B cell (primary cell): ENCODE data around the gene RPL18. TPM values are rescaled to one million over a fixed set of nuclear protein-coding genes. Genes with fewer than 3 reads are reported as not detected.
"Not testable (repeated sequence)": the region's sequence is repeated elsewhere in the genome, so short reads cannot be mapped to it uniquely, and the experiment has no call there.

Experiments
- ATAC-seq: fragments of 200-7000 bp; cut with Tn5 transposase; one replicate; pipeline ENCODE4 v1.10.0; 2021; ENCODE audit warnings: low read depth, mild to moderate bottlenecking, moderate number of reproducible peaks, moderate library complexity
- CTCF ChIA-PET: fragments of 350-600 bp; sonication (Branson Sonifier 250); formaldehyde crosslinking; loops from one replicate; lab custom pipeline; 2021; ENCODE audit warnings: antibody characterized with exemption, inconsistent platforms; lab: Charles Lee
- POLR2A ChIA-PET: fragments of 350-600 bp; sonication (Branson Sonifier 250); formaldehyde crosslinking; loops from one replicate; lab custom pipeline; 2021; ENCODE audit warnings: antibody characterized with exemption; lab: Charles Lee
- DNase-seq: peaks from one replicate; pipeline ENCODE4 v3.0.0; 2013
- H2AFZ ChIP-seq: 2 replicates; pipeline ENCODE4 v1.6.1; 2012; ENCODE audit warnings: mild to moderate bottlenecking, low read depth, low read length; ENCODE audit not compliant: insufficient read depth, poor library complexity, severe bottlenecking
- H3K27ac ChIP-seq, 2 donors: 1 replicate in 1 of 2; 2 replicates in 1 of 2; pipeline ENCODE4 v1.5.1; 2012 to 2013; ENCODE audit warnings: low read length in 2 of 2, mild to moderate bottlenecking in 2 of 2, moderate library complexity in 1 of 2
- H3K27me3 ChIP-seq, 4 experiments: fragments of 200-600 bp in 1 of 4; sonication (generic) in 1 of 4; replicated peaks in 1 of 4; 1 replicate in 2 of 4; 2 replicates in 2 of 4; pipeline versions ENCODE4 v1.6.1 to v1.7.0; 2013 to 2016; ENCODE audit warnings: low read length in 3 of 4, mild to moderate bottlenecking in 2 of 4, mixed read lengths in 1 of 4, moderate library complexity in 1 of 4; ENCODE audit not compliant: insufficient read depth in 4 of 4, control insufficient read depth in 3 of 4; ENCODE audit errors: control extremely low read depth in 1 of 4
- H3K36me3 ChIP-seq, 2 experiments: replicated peaks in 1 of 2; 1 replicate in 1 of 2; 2 replicates in 1 of 2; pipeline versions ENCODE4 v1.6.1 to v1.7.1; 2013; ENCODE audit warnings: low read length in 1 of 2; ENCODE audit not compliant: insufficient read depth in 2 of 2, control insufficient read depth in 1 of 2; ENCODE audit errors: control extremely low read depth in 1 of 2, extremely low read depth in 1 of 2
- H3K4me1 ChIP-seq, 2 donors: fragments of 200-600 bp in 1 of 2; sonication (generic) in 1 of 2; 1 replicate in 1 of 2; 2 replicates in 1 of 2; pipeline versions ENCODE4 v1.5.1 to v1.6.1; 2013 to 2017; ENCODE audit warnings: low read length in 2 of 2; ENCODE audit not compliant: control insufficient read depth in 2 of 2, insufficient read depth in 2 of 2
- H3K4me2 ChIP-seq: replicated peaks from 2 replicates; pipeline ENCODE3; 2012; ENCODE audit warnings: mild to moderate bottlenecking, low read depth, low read length; ENCODE audit not compliant: poor library complexity, severe bottlenecking
- H3K4me3 ChIP-seq, 5 experiments: fragments of 200-600 bp in 1 of 5; sonication (generic) in 1 of 5; 1 replicate in 3 of 5; 2 replicates in 2 of 5; pipeline versions ENCODE4 v1.5.1 to v1.7.0; 2011 to 2016; ENCODE audit warnings: low read length in 4 of 5, mild to moderate bottlenecking in 4 of 5, low read depth in 2 of 5, control low read depth in 1 of 5, moderate library complexity in 1 of 5; ENCODE audit not compliant: insufficient read depth in 1 of 5; ENCODE audit errors: control extremely low read depth in 1 of 5, extremely low read depth in 1 of 5
- H3K79me2 ChIP-seq: fragments of 200-600 bp; sonication (generic); one replicate; pipeline ENCODE4 v1.6.0; 2016; ENCODE audit warnings: low read length; ENCODE audit not compliant: control insufficient read depth, insufficient read depth
- H3K9ac ChIP-seq: fragments of 200-600 bp; sonication (generic); 2 replicates; pipeline ENCODE4 v1.6.1; 2017; ENCODE audit warnings: mild to moderate bottlenecking, low read length, moderate library complexity
- H3K9me3 ChIP-seq, 3 donors: one replicate each; pipeline versions ENCODE4 v1.6.1 to v1.7.1; 2013; ENCODE audit warnings: low read length in 2 of 3; ENCODE audit not compliant: control insufficient read depth in 2 of 3, insufficient read depth in 1 of 3; ENCODE audit errors: control extremely low read depth in 1 of 3
- H4K20me1 ChIP-seq: 2 replicates; pipeline ENCODE4 v1.6.0; 2012; ENCODE audit warnings: mild to moderate bottlenecking, low read length; ENCODE audit not compliant: insufficient read depth, control insufficient read depth, poor library complexity, severe bottlenecking
- H3K27ac Mint-ChIP-seq: one replicate; pipeline ENCODE4 v1.8.0; 2021; ENCODE audit warnings: mixed read lengths
- H3K27me3 Mint-ChIP-seq: one replicate; pipeline ENCODE4 v1.8.0; 2021; ENCODE audit warnings: mixed read lengths
- H3K4me1 Mint-ChIP-seq: one replicate; pipeline ENCODE4 v1.8.0; 2021; ENCODE audit warnings: mixed read lengths
- H3K4me3 Mint-ChIP-seq: one replicate; pipeline ENCODE4 v1.8.0; 2021; ENCODE audit warnings: mixed read lengths
- H3K9me3 Mint-ChIP-seq: one replicate; pipeline ENCODE4 v1.8.0; 2022; ENCODE audit warnings: mixed read lengths; ENCODE audit not compliant: insufficient read depth
- CTCF ChIP-seq: fragments of 200-600 bp; IDR thresholded peaks from one replicate; pipeline ENCODE4 v1.8.0; 2022; ENCODE audit warnings: antibody characterized with exemption, mild to moderate bottlenecking
- EZH2 ChIP-seq: IDR thresholded peaks from 2 replicates; pipeline ENCODE4 v1.6.1; 2012; ENCODE audit warnings: borderline replicate concordance, low read depth, mild to moderate bottlenecking, moderate library complexity, low read length; ENCODE audit not compliant: insufficient read depth, poor library complexity, severe bottlenecking
- WGBS: methylation state at CpG from one replicate; pipeline ENCODE4 v1.1.5; 2013; ENCODE audit warnings: missing lambda C conversion rate; ENCODE audit not compliant: insufficient coverage; 5-methylcytosine and 5-hydroxymethylcytosine counted together
- intact Hi-C: fragments of 100-400 bp; cut with micrococcal nuclease; formaldehyde crosslinking; loops from one replicate; pipeline ENCODE4 v1.10.0; 2022
- polyA plus RNA-seq: library from polyadenylated mRNA; depleted of rRNA; stranded (reverse); fragments of >200 nt; gene quantifications from 2 replicates; pipeline ENCODE4 v1.2.3, GENCODE V29; 2012
- total RNA-seq, 2 donors: library from RNA; stranded (reverse); fragments of 120-200 nt in 1 of 2; gene quantifications; 1 replicate in 1 of 2; 2 replicates in 1 of 2; pipeline versions ENCODE4 v1.2.3 to v1.2.4, GENCODE V29; 2013 to 2022

RPL18 gene
- total and polyA plus RNA-seq, 2 donors (not counting 1 experiment from before 2014, with no cell fraction given), result 2,248 to 4,393 TPM

GRCh38 chr19:48659768-48660167 is 40.8 kb upstream of the RPL18 start:
- intact Hi-C loops, result loop anchor here (2.0 kb wide), 2 partner anchors 41 to 51 kb away; partner anchors contain the start of genes RPL18 and SPHK2
- Histone ChIP-seq H3K27ac (no peak overlapping the region), H3K4me3 (no peak overlapping the region), H3K4me2 (no peak overlapping the region), H3K36me3 (no peaks in the 10 kb centered on the region), H3K79me2 (no peaks in the 10 kb centered on the region), H2AFZ (no peak overlapping the region), H3K9me3 (no peaks in the 10 kb centered on the region), H3K9ac (no peak overlapping the region), H4K20me1 (no peaks in the 10 kb centered on the region), H3K4me1 (peaks cover 8 to 19% of the 10 kb centered on the region in 2 donors), H3K27me3 (no peaks in the 10 kb centered on the region)
- TF ChIP-seq EZH2, result no peak
- 14% methylated on average over 1 of the region's 5 CpGs for WGBS
- Mint-ChIP-seq H3K4me3 (peak overlapping the region; percentile 19), H3K4me1 (peaks cover 16% of the 10 kb centered on the region), H3K9me3 (no peaks in the 10 kb centered on the region), H3K27me3 (no peaks in the 10 kb centered on the region), H3K27ac (peak overlapping the region; percentile 46)
- CTCF ChIA-PET, result interaction anchor here (1.1 kb wide), 1 partner anchor 15 kb away, joined by 4 read pairs; no protein-coding TSS in a partner anchor
- ATAC-seq (no peak), DNase-seq (peak; percentile 58)
- POLR2A ChIA-PET, result no interaction called here

- Histone ChIP-seq H3K4me2 (no peak overlapping the region), H3K27ac (no peak overlapping the region), H3K36me3 (no peaks in the 10 kb centered on the region), H3K4me3 (no peak overlapping the region), H3K4me1 (peaks cover 8 to 19% of the 10 kb centered on the region in 2 donors), H4K20me1 (no peaks in the 10 kb centered on the region), H3K27me3 (no peaks in the 10 kb centered on the region), H2AFZ (no peak overlapping the region), H3K9me3 (no peaks in the 10 kb centered on the region), H3K9ac (no peak overlapping the region), H3K79me2 (no peaks in the 10 kb centered on the region)
- no peak for TF ChIP-seq EZH2
- no peak for TF ChIP-seq CTCF
- ATAC-seq (no peak), DNase-seq (no peak)
- Mint-ChIP-seq H3K4me3 (no peak overlapping the region), H3K4me1 (peaks cover 16% of the 10 kb centered on the region), H3K9me3 (no peaks in the 10 kb centered on the region), H3K27ac (no peak overlapping the region), H3K27me3 (no peaks in the 10 kb centered on the region)
- intact Hi-C loops, result no loop called here
- ChIA-PET POLR2A (no interaction called here), CTCF (no interaction called here)
- 94% methylated on average over 5 of the region's 6 CpGs for WGBS
Observed at GRCh38 chr19:48658483-48658882, 39.5 kb upstream of the RPL18 start.

GRCh38 chr19:48657828-48658227 is 38.9 kb upstream of the RPL18 start:
- H3K27ac Mint-ChIP-seq, H3K36me3 ChIP-seq, H3K27me3 Mint-ChIP-seq, H3K79me2 ChIP-seq, H3K4me2 ChIP-seq, POLR2A ChIA-PET, H3K4me3 ChIP-seq, H3K9me3 Mint-ChIP-seq, intact Hi-C loops, H3K27ac ChIP-seq, DNase-seq, H3K9ac ChIP-seq, H3K27me3 ChIP-seq, H4K20me1 ChIP-seq, H3K4me3 Mint-ChIP-seq, H3K9me3 ChIP-seq, H2AFZ ChIP-seq, ATAC-seq: not testable (repeated sequence)
- CTCF ChIA-PET, result interaction anchor here (1.4 kb wide), 1 partner anchor 17 kb away, joined by 3 read pairs; no protein-coding TSS in a partner anchor
- H3K4me1 Mint-ChIP-seq, result peaks cover 18% of the 10 kb centered on the region
- no CpG with 5 or more reads among the region's 5 CpGs for WGBS
- peaks cover 8 to 23% of the 10 kb centered on the region in 2 donors for H3K4me1 ChIP-seq
